CD4-positive, alpha-beta T cell (primary cell): ENCODE results near the gene CNTN4. TPM values are rescaled to one million over a fixed set of nuclear protein-coding genes. Genes with fewer than 3 reads are reported as not detected.

Experiments used
- ATAC-seq: fragments of 200-7000 bp; cut with Tn5 transposase; one replicate; pipeline ENCODE4 v1.10.0; 2022; ENCODE audit warnings: mild to moderate bottlenecking; ENCODE audit not compliant: poor library complexity
- CTCF ChIA-PET: fragments of 350-600 bp; sonication (Branson Sonifier 250); formaldehyde crosslinking; loops from one replicate; lab custom pipeline; 2021; ENCODE audit warnings: antibody characterized with exemption, inconsistent platforms; lab: Charles Lee
- POLR2A ChIA-PET: fragments of 350-600 bp; sonication (Branson Sonifier 250); formaldehyde crosslinking; loops from one replicate; lab custom pipeline; 2021; ENCODE audit warnings: antibody characterized with exemption, inconsistent platforms; lab: Charles Lee
- DNase-seq, 14 experiments: peaks; one replicate each; pipeline ENCODE4 v3.0.0-alpha.2; 2013 to 2020; ENCODE audit warnings: mixed read lengths in 2 of 14
- H3K27ac ChIP-seq, 2 donors: one replicate each; pipeline versions ENCODE4 v1.5.1 to v1.7.0; 2013; ENCODE audit warnings: low read length in 2 of 2, low read depth in 1 of 2, mild to moderate bottlenecking in 1 of 2
- H3K27me3 ChIP-seq, 2 experiments: 1 replicate in 1 of 2; 2 replicates in 1 of 2; pipeline versions ENCODE4 v1.6.1 to v1.7.0; 2013; ENCODE audit warnings: low read length in 2 of 2, control low read depth in 1 of 2, mild to moderate bottlenecking in 1 of 2, moderate library complexity in 1 of 2; ENCODE audit not compliant: insufficient read depth in 2 of 2, control insufficient read depth in 1 of 2
- H3K36me3 ChIP-seq: one replicate; pipeline ENCODE4 v1.6.1; 2013; ENCODE audit warnings: low read length, control low read depth; ENCODE audit not compliant: insufficient read depth
- H3K4me1 ChIP-seq: one replicate; pipeline ENCODE4 v1.6.1; 2013; ENCODE audit warnings: low read length, control low read depth; ENCODE audit not compliant: insufficient read depth
- H3K4me3 ChIP-seq: one replicate; pipeline ENCODE4 v1.5.1; 2013; ENCODE audit warnings: mild to moderate bottlenecking, low read length, moderate library complexity
- H3K9me3 ChIP-seq, 2 experiments: 1 replicate in 1 of 2; 2 replicates in 1 of 2; pipeline versions ENCODE4 v1.6.1 to v1.7.0; 2013; ENCODE audit warnings: low read length in 2 of 2, mild to moderate bottlenecking in 2 of 2, control low read depth in 1 of 2, moderate library complexity in 1 of 2; ENCODE audit not compliant: control insufficient read depth in 1 of 2, insufficient read depth in 1 of 2
- H3K27ac Mint-ChIP-seq: one replicate; pipeline ENCODE4 v1.8.0; 2020; ENCODE audit warnings: mixed read lengths
- H3K27me3 Mint-ChIP-seq: one replicate; pipeline ENCODE4 v1.8.0; 2021; ENCODE audit warnings: mixed read lengths
- H3K36me3 Mint-ChIP-seq: one replicate; pipeline ENCODE4 v1.8.0; 2021; ENCODE audit warnings: low read depth, mixed read lengths
- H3K4me1 Mint-ChIP-seq: one replicate; pipeline ENCODE4 v1.8.0; 2021; ENCODE audit warnings: low read depth, mixed read lengths
- H3K4me3 Mint-ChIP-seq: one replicate; pipeline ENCODE4 v1.8.0; 2020; ENCODE audit warnings: mild to moderate bottlenecking, mixed read lengths
- H3K9me3 Mint-ChIP-seq: one replicate; pipeline ENCODE4 v1.8.0; 2020; ENCODE audit warnings: mixed read lengths
- intact Hi-C, 2 experiments: fragments of 100-400 bp; cut with DNase I in 1 of 2; cut with micrococcal nuclease in 1 of 2; formaldehyde crosslinking; loops; one replicate each; pipeline versions ENCODE4 v1.15.1 to v1.9.0; 2023 to 2025; cut with DNase I, micrococcal nuclease
- total RNA-seq, 174 experiments: library from RNA in 2 of 174; stranded (reverse) in 2 of 174; gene quantifications; one replicate each; pipeline ENCODE4 v1.2.3 and lab custom pipeline; 2021 to 2026
- TF ChIP-seq, protein P1 (sequence below): fragments of 200-600 bp; IDR thresholded peaks from one replicate; pipeline ENCODE4 v1.8.0; 2022; ENCODE audit warnings: antibody characterized with exemption, mild to moderate bottlenecking

CNTN4 gene
- total RNA-seq, 2 experiments from 2014 or later: not detected

DNA sequence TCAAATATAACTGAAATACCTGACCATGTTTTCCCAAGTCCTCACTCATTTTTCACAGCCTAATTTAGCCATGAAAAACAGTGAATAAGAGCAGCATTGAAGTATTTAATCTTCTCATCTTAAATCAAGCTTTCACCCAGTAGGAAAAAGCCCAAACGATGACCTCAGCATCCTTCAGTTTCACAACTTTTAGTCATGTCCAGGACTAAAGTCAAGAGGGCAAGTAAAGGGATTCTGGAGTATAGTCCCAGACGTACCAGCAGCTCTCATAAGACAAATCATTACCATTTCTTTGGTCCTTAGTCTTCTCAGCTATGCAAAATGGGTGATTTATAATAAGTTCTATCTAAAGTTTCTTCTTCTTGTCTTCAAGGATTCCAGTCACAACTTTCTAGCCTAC, 774.2 kb downstream of the CNTN4 start:
- Histone ChIP-seq H3K27me3 (no peaks in the 10 kb centered on the region), H3K27ac (no peak overlapping the region), H3K9me3 (no peaks in the 10 kb centered on the region), H3K36me3 (no peaks in the 10 kb centered on the region), H3K4me3 (no peak overlapping the region), H3K4me1 (no peaks in the 10 kb centered on the region)
- TF ChIP-seq, protein P1, sequence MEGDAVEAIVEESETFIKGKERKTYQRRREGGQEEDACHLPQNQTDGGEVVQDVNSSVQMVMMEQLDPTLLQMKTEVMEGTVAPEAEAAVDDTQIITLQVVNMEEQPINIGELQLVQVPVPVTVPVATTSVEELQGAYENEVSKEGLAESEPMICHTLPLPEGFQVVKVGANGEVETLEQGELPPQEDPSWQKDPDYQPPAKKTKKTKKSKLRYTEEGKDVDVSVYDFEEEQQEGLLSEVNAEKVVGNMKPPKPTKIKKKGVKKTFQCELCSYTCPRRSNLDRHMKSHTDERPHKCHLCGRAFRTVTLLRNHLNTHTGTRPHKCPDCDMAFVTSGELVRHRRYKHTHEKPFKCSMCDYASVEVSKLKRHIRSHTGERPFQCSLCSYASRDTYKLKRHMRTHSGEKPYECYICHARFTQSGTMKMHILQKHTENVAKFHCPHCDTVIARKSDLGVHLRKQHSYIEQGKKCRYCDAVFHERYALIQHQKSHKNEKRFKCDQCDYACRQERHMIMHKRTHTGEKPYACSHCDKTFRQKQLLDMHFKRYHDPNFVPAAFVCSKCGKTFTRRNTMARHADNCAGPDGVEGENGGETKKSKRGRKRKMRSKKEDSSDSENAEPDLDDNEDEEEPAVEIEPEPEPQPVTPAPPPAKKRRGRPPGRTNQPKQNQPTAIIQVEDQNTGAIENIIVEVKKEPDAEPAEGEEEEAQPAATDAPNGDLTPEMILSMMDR: no peak
- ChIA-PET CTCF (no interaction called here), POLR2A (no interaction called here)
- Mint-ChIP-seq H3K27ac (no peak overlapping the region), H3K9me3 (no peaks in the 10 kb centered on the region), H3K36me3 (no peaks in the 10 kb centered on the region), H3K4me3 (no peak overlapping the region), H3K27me3 (peaks cover 4% of the 10 kb centered on the region), H3K4me1 (no peaks in the 10 kb centered on the region)
- ATAC-seq: no peak
- DNase-seq: no peak
- intact Hi-C loops: no loop called here

DNA sequence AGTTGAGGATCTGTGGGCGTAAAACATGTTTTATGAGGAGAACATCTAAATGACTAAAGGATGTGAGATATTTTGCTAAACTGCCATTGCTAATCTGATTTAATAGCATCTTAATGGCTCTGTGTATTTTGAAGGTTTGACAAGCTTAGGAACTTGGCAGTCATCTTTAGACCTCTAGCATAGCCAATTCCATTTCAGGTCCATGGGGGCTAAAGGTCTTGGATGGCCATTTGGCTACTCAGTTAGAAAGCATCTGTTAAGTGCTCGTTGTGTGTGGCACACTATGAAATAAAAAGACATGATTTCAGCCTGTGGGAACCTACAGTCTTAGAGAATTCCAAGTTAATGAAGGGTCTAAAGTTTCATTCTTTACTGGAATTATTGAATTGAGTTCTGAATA, 775.3 kb downstream of the CNTN4 start:
- Mint-ChIP-seq H3K36me3 (no peaks in the 10 kb centered on the region), H3K9me3 (no peaks in the 10 kb centered on the region), H3K4me3 (no peak overlapping the region), H3K27me3 (peaks cover 4% of the 10 kb centered on the region), H3K27ac (no peak overlapping the region), H3K4me1 (no peaks in the 10 kb centered on the region)
- Histone ChIP-seq H3K36me3 (no peaks in the 10 kb centered on the region), H3K4me1 (no peaks in the 10 kb centered on the region), H3K4me3 (no peak overlapping the region), H3K9me3 (no peaks in the 10 kb centered on the region), H3K27ac (no peak overlapping the region), H3K27me3 (no peaks in the 10 kb centered on the region)
- ATAC-seq (no peak), DNase-seq (no peak)
- POLR2A ChIA-PET: no interaction called here
- CTCF ChIA-PET: no interaction called here
- intact Hi-C loops: no loop called here
- TF ChIP-seq, protein P1: no peak

DNA sequence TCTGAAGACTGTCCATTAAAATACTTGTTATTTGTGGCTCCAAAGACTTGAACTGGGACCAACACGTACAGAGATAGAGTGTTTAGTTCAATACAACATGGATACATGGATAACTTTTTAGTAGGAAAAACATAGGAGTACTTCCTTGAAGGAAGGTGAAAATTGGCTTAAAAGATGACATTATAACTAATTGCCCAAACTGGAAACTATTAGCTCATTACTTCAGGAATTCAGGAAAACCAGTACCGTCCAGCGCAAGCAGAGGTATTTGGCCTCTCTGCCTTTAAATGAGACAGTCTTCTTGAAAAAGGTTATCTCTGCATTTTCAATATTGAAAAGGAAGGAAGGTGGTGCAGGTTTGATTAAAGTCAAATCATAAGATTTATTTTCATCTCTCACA, 777.0 kb downstream of the CNTN4 start:
- no peaks in the 10 kb centered on the region for H3K36me3 Mint-ChIP-seq
- intact Hi-C loops: no loop called here
- TF ChIP-seq, protein P1: no peak
- H3K4me3 Mint-ChIP-seq: no peak overlapping the region
- no peak for DNase-seq
- H3K36me3 ChIP-seq: no peaks in the 10 kb centered on the region
- POLR2A ChIA-PET: no interaction called here
- no peak overlapping the region for H3K27ac Mint-ChIP-seq
- H3K4me1 Mint-ChIP-seq: no peaks in the 10 kb centered on the region
- no peaks in the 10 kb centered on the region for H3K9me3 Mint-ChIP-seq
- CTCF ChIA-PET: no interaction called here
- H3K27me3 ChIP-seq: no peaks in the 10 kb centered on the region
- H3K27ac ChIP-seq: no peak overlapping the region
- no peaks in the 10 kb centered on the region for H3K9me3 ChIP-seq
- no peak for ATAC-seq
- no peak overlapping the region for H3K4me3 ChIP-seq
- peaks cover 4% of the 10 kb centered on the region for H3K27me3 Mint-ChIP-seq
- H3K4me1 ChIP-seq: no peaks in the 10 kb centered on the region
